HepG2 (cell line): Measurements from ENCODE around the gene CD7. TPM values are rescaled to one million over a fixed set of nuclear protein-coding genes. Genes with fewer than 3 reads are reported as not detected.
A peak's percentile ranks its signal among the peaks of the same experiment; 100 is the strongest.

ENCODE experiments used
- CC2D1A ChIP-seq: sonication (generic); formaldehyde crosslinking; IDR thresholded peaks from 2 replicates; pipeline ENCODE4 v1.8.1; 2023; ENCODE audit warnings: mild to moderate bottlenecking, missing genetic modification reagents
- ERF ChIP-seq: IDR thresholded peaks from 2 replicates; pipeline ENCODE4 v1.6.1; 2018; ENCODE audit warnings: missing biosample characterization, missing genetic modification reagents
- FOSL2 ChIP-seq: sonication (generic); formaldehyde crosslinking; IDR thresholded peaks from 2 replicates; pipeline ENCODE4 v1.4.0; 2020; ENCODE audit warnings: missing genetic modification reagents
- JARID2 ChIP-seq: sonication (generic); formaldehyde crosslinking; IDR thresholded peaks from 2 replicates; pipeline ENCODE4 v1.8.1; 2023; ENCODE audit warnings: missing genetic modification reagents, inconsistent platforms; ENCODE audit not compliant: insufficient replicate concordance
- KMT2B ChIP-seq: IDR thresholded peaks from 2 replicates; pipeline ENCODE4 v1.6.1; 2016; ENCODE audit warnings: missing genetic modification reagents, missing compliant biosample characterization
- SRSF9 ChIP-seq: fragments of 200-400 bp; formaldehyde crosslinking; IDR thresholded peaks from 2 replicates; pipeline ENCODE4 v1.6.1; 2018; ENCODE audit warnings: borderline replicate concordance, mild to moderate bottlenecking, low read depth, low read length; ENCODE audit not compliant: insufficient read depth, poor library complexity, severe bottlenecking
- XRCC5 ChIP-seq: fragments of 200-400 bp; formaldehyde crosslinking; optimal IDR thresholded peaks from 2 replicates; pipeline ENCODE3; 2017; ENCODE audit warnings: mild to moderate bottlenecking, low read length
- ZFX ChIP-seq: sonication (generic); formaldehyde crosslinking; IDR thresholded peaks from 2 replicates; pipeline ENCODE4 v1.4.0; 2020; ENCODE audit warnings: mild to moderate bottlenecking, low read depth, missing genetic modification reagents, moderate library complexity
- ZNF354B ChIP-seq: sonication (generic); formaldehyde crosslinking; IDR thresholded peaks from 2 replicates; pipeline ENCODE4 v1.8.0; 2022; ENCODE audit warnings: mild to moderate bottlenecking, missing genetic modification reagents
- ZNF484 ChIP-seq: sonication (generic); formaldehyde crosslinking; IDR thresholded peaks from 2 replicates; pipeline ENCODE4 v1.5.1; 2020; ENCODE audit warnings: mild to moderate bottlenecking, low read depth, missing genetic modification reagents, borderline replicate concordance
- polyA plus RNA-seq, 8 experiments: library from polyadenylated mRNA; depleted of rRNA in 3 of 8; stranded (reverse) in 7 of 8; unstranded in 1 of 8; fragments of >200 nt; fragmentation: Illumina TruSeq in 4 of 8; extraction: Trizol in 4 of 8; gene quantifications; 2 replicates each; pipeline versions ENCODE4 v1.2.1 to v1.2.3, GENCODE V29; 2011 to 2016; ENCODE audit warnings: low read depth in 4 of 8, missing spikeins in 1 of 8, mixed read lengths in 1 of 8; ENCODE audit not compliant: insufficient read depth in 1 of 8
- total RNA-seq, 5 experiments: library from RNA; depleted of rRNA; stranded (reverse); fragments of >200 nt; fragmentation: Illumina TruSeq; extraction: Trizol; gene quantifications; 2 replicates each; pipeline ENCODE4 v1.2.3, GENCODE V29; 2016; ENCODE audit warnings: low read depth in 1 of 5
- TF ChIP-seq, protein P1 (sequence below): sonication (generic); formaldehyde crosslinking; IDR thresholded peaks from 2 replicates; pipeline ENCODE4 v1.5.1; 2020; ENCODE audit warnings: missing genetic modification reagents, mild to moderate bottlenecking, borderline replicate concordance
- TF ChIP-seq, protein P2 (sequence below): sonication (generic); formaldehyde crosslinking; IDR thresholded peaks from 2 replicates; pipeline ENCODE4 v1.4.0; 2020; ENCODE audit warnings: missing genetic modification reagents
- TF ChIP-seq, protein P3 (sequence below): sonication (generic); formaldehyde crosslinking; IDR thresholded peaks from 2 replicates; pipeline ENCODE4 v1.5.0; 2020; ENCODE audit warnings: mild to moderate bottlenecking, missing genetic modification reagents
- TF ChIP-seq, protein P4 (sequence below): sonication (generic); formaldehyde crosslinking; IDR thresholded peaks from 2 replicates; pipeline ENCODE4 v1.8.1; 2023; ENCODE audit warnings: mild to moderate bottlenecking, missing genetic modification reagents, borderline replicate concordance
- TF ChIP-seq, protein P5 (sequence below): sonication (generic); formaldehyde crosslinking; IDR thresholded peaks from 2 replicates; pipeline ENCODE4 v1.5.1; 2020; ENCODE audit warnings: mild to moderate bottlenecking, missing genetic modification reagents, moderate library complexity
- TF ChIP-seq, protein P6 (sequence below): sonication (generic); formaldehyde crosslinking; IDR thresholded peaks from 2 replicates; pipeline ENCODE4 v1.4.0; 2020; ENCODE audit warnings: mild to moderate bottlenecking, missing genetic modification reagents

The CD7 gene
- total and polyA plus RNA-seq, 2 of the 13 experiments (the other 11 are each of a cell fraction or from before 2014, with no cell fraction given), result 67.6 to 76.4 TPM

DNA sequence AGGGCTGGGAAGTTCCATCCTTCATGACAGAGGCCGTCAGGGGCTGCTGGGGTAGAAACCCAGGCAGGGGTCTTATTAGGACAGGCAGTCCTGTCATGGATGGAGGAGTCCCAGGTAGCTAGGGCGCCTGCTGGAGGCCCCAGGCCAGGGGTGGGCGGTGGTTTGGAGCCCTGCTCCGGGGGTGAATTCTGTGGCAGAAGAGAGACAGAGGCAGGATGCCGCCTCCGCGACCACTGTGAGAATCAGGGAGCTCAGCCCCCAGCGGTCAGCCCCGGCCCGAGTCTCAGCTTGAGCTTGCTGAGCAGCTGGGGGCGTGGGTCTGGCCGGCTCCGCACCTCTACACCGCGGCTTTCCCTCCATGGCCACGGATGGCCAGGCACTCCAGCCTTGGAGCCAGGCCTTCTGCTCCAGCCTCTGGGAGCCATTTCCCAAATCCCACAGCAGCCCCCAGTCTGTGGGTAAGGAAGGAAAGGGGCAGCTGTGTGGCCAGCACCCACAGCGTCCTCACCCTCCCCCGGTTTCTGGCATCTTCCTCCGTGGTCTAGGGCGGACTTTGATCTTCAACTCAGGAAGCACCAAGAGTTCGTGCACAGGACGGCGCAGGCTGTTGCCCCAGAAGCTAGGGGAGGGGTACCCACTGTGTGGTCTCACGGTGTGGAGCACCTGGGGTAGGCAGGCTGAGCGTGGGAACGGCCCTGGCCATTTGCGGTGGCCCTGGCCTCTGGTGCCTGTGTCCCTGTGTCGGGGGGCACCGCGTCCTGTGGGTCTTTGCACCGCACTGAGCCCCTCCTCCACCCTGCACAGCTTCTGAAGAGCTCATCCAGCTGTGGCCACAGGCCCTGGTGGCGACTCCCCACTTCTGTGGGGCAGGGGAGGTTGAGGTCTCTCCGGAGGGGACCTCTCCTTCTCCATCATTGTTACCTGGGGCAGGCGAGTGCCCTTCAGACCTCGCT is 14.1 kb downstream of the CD7 start (continued):
- TF ChIP-seq, protein P1, sequence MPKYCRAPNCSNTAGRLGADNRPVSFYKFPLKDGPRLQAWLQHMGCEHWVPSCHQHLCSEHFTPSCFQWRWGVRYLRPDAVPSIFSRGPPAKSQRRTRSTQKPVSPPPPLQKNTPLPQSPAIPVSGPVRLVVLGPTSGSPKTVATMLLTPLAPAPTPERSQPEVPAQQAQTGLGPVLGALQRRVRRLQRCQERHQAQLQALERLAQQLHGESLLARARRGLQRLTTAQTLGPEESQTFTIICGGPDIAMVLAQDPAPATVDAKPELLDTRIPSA (CRISPR knock-in tag), result no peak; the same call in 1 of the 2 replicates
- TF ChIP-seq ZFX (CRISPR knock-in tag) (peak; percentile 50; the same call in 1 of the 2 replicates), SRSF9 (no peak), XRCC5 (peak; percentile 29), KMT2B (CRISPR knock-in tag) (0 out of 2 replicates have a peak, but pooled peaks have one; percentile 13), CC2D1A (CRISPR knock-in tag) (no peak), ZNF484 (no peak), JARID2 (no peak), ERF (peak; percentile 87), FOSL2 (CRISPR knock-in tag) (0 out of 2 replicates have a peak, but pooled peaks have one; percentile 6), ZNF354B (no peak)
- TF ChIP-seq, protein P2, sequence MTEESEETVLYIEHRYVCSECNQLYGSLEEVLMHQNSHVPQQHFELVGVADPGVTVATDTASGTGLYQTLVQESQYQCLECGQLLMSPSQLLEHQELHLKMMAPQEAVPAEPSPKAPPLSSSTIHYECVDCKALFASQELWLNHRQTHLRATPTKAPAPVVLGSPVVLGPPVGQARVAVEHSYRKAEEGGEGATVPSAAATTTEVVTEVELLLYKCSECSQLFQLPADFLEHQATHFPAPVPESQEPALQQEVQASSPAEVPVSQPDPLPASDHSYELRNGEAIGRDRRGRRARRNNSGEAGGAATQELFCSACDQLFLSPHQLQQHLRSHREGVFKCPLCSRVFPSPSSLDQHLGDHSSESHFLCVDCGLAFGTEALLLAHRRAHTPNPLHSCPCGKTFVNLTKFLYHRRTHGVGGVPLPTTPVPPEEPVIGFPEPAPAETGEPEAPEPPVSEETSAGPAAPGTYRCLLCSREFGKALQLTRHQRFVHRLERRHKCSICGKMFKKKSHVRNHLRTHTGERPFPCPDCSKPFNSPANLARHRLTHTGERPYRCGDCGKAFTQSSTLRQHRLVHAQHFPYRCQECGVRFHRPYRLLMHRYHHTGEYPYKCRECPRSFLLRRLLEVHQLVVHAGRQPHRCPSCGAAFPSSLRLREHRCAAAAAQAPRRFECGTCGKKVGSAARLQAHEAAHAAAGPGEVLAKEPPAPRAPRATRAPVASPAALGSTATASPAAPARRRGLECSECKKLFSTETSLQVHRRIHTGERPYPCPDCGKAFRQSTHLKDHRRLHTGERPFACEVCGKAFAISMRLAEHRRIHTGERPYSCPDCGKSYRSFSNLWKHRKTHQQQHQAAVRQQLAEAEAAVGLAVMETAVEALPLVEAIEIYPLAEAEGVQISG (CRISPR knock-in tag), result peak; percentile 60
- TF ChIP-seq, protein P3, sequence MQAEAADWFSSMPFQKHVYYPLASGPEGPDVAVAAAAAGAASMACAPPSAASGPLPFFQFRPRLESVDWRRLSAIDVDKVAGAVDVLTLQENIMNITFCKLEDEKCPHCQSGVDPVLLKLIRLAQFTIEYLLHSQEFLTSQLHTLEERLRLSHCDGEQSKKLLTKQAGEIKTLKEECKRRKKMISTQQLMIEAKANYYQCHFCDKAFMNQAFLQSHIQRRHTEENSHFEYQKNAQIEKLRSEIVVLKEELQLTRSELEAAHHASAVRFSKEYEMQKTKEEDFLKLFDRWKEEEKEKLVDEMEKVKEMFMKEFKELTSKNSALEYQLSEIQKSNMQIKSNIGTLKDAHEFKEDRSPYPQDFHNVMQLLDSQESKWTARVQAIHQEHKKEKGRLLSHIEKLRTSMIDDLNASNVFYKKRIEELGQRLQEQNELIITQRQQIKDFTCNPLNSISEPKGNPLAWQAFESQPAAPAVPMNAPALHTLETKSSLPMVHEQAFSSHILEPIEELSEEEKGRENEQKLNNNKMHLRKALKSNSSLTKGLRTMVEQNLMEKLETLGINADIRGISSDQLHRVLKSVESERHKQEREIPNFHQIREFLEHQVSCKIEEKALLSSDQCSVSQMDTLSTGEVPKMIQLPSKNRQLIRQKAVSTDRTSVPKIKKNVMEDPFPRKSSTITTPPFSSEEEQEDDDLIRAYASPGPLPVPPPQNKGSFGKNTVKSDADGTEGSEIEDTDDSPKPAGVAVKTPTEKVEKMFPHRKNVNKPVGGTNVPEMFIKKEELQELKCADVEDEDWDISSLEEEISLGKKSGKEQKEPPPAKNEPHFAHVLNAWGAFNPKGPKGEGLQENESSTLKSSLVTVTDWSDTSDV (CRISPR knock-in tag), result peak; percentile 74; the same call in 1 of the 2 replicates
- TF ChIP-seq, protein P4, sequence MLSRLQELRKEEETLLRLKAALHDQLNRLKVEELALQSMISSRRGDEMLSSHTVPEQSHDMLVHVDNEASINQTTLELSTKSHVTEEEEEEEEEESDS, result no peak
- TF ChIP-seq, protein P5, sequence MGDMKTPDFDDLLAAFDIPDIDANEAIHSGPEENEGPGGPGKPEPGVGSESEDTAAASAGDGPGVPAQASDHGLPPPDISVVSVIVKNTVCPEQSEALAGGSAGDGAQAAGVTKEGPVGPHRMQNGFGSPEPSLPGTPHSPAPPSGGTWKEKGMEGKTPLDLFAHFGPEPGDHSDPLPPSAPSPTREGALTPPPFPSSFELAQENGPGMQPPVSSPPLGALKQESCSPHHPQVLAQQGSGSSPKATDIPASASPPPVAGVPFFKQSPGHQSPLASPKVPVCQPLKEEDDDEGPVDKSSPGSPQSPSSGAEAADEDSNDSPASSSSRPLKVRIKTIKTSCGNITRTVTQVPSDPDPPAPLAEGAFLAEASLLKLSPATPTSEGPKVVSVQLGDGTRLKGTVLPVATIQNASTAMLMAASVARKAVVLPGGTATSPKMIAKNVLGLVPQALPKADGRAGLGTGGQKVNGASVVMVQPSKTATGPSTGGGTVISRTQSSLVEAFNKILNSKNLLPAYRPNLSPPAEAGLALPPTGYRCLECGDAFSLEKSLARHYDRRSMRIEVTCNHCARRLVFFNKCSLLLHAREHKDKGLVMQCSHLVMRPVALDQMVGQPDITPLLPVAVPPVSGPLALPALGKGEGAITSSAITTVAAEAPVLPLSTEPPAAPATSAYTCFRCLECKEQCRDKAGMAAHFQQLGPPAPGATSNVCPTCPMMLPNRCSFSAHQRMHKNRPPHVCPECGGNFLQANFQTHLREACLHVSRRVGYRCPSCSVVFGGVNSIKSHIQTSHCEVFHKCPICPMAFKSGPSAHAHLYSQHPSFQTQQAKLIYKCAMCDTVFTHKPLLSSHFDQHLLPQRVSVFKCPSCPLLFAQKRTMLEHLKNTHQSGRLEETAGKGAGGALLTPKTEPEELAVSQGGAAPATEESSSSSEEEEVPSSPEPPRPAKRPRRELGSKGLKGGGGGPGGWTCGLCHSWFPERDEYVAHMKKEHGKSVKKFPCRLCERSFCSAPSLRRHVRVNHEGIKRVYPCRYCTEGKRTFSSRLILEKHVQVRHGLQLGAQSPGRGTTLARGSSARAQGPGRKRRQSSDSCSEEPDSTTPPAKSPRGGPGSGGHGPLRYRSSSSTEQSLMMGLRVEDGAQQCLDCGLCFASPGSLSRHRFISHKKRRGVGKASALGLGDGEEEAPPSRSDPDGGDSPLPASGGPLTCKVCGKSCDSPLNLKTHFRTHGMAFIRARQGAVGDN, result peak; percentile 97
- TF ChIP-seq, protein P6, sequence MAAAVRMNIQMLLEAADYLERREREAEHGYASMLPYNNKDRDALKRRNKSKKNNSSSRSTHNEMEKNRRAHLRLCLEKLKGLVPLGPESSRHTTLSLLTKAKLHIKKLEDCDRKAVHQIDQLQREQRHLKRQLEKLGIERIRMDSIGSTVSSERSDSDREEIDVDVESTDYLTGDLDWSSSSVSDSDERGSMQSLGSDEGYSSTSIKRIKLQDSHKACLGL (CRISPR knock-in tag), result peak; percentile 26; the same call in 1 of the 2 replicates
